Measurements from ENCODE around the gene BMP4.

DNA sequence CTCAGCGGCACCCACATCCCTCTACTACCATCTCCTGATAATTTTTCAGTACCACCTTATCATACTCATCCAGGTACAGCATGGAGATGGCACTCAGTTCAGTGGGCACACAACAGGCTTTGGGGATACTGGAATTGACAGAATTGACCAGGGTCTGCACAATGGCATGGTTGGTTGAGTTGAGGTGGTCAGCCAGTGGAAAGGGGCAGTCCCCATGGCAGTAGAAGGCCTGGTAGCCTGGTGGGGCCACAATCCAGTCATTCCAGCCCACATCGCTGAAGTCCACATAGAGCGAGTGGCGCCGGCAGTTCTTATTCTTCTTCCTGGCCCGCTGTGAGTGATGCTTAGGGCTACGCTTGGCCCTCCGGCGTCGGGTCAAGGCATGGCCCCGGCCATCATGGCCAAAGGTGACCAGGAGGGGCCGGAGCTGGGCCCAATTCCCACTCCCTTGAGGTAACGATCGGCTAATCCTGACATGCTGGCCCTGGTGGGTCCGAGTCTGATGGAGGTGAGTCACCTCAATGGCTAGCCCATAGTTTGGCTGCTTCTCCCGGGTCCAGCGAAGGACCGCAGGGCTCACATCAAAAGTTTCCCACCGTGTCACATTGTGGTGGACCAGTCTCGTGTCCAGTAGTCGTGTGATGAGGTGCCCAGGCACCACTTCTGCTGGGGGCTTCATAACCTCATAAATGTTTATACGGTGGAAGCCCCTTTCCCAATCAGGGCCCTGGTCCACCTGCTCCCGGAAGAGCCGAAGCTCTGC, 6.4 kb downstream of the BMP4 start:
- TF ChIP-seq EZH2phosphoT487 (IDR thresholded peaks at IDR 0.05; ENCODE audit: insufficient read depth, low read depth) = no peak
- TF ChIP-seq EZH2 (IDR thresholded peaks at IDR 0.05; ENCODE audit: insufficient read depth, poor library complexity, severe bottlenecking) = no peak

Data from GM23248 (cell line).